SU-DHL-6 (cell line): ENCODE results near the gene TMEM97.

Source experiments
- H2AFZ ChIP-seq: fragments of 200-600 bp; sonication (generic); 2 replicates; pipeline ENCODE4 v1.6.1; 2014; ENCODE audit warnings: low read depth, mild to moderate bottlenecking, moderate library complexity, mixed read lengths, antibody characterized with exemption, low read length; ENCODE audit not compliant: severe bottlenecking
- H3F3A ChIP-seq: fragments of 200-600 bp; shearing (Covaris generic); 2 replicates; pipeline ENCODE4 v1.6.0; 2016; ENCODE audit warnings: antibody characterized with exemption, mild to moderate bottlenecking; ENCODE audit not compliant: insufficient read depth
- H3K27ac ChIP-seq: fragments of 200-600 bp; sonication (generic); 2 replicates; pipeline ENCODE4 v1.5.1; 2016; ENCODE audit warnings: low read depth, mild to moderate bottlenecking, low read length, moderate library complexity, mixed read lengths
- H3K27me3 ChIP-seq: fragments of 200-600 bp; sonication (generic), shearing (Covaris generic); 2 replicates; pipeline ENCODE4 v1.6.0; 2014; ENCODE audit warnings: mild to moderate bottlenecking, low read length
- H3K36me3 ChIP-seq: fragments of 200-600 bp; sonication (generic); 2 replicates; pipeline ENCODE4 v1.6.1; 2014; ENCODE audit warnings: mild to moderate bottlenecking, low read length, mixed read lengths
- H3K4me2 ChIP-seq: fragments of 300-600, 200-600 bp; shearing (Covaris generic), sonication (generic); 2 replicates; pipeline ENCODE4 v1.6.0; 2014; ENCODE audit warnings: low read length, low read depth, mild to moderate bottlenecking; ENCODE audit not compliant: poor library complexity, severe bottlenecking
- H3K4me3 ChIP-seq: fragments of 200-600 bp; sonication (generic); 2 replicates; pipeline ENCODE4 v1.5.1; 2014; ENCODE audit warnings: antibody characterized with exemption, low read length, mild to moderate bottlenecking, mixed read lengths; ENCODE audit not compliant: insufficient read depth, poor library complexity, severe bottlenecking
- H3K79me2 ChIP-seq: fragments of 200-600 bp; sonication (generic); 2 replicates; pipeline ENCODE4 v1.6.1; 2014; ENCODE audit warnings: mild to moderate bottlenecking, low read length, moderate library complexity; ENCODE audit not compliant: insufficient read depth
- H3K9ac ChIP-seq: fragments of 200-600 bp; sonication (generic); 2 replicates; pipeline ENCODE4 v1.7.0; 2014; ENCODE audit warnings: mild to moderate bottlenecking, low read length
- H3K9me2 ChIP-seq: fragments of 200-600 bp; sonication (generic); replicated peaks from 2 replicates; pipeline ENCODE4 v1.6.1; 2014; ENCODE audit warnings: low read length; ENCODE audit not compliant: insufficient read depth
- H3K9me3 ChIP-seq: fragments of 200-600 bp; sonication (generic); 2 replicates; pipeline ENCODE4 v1.6.1; 2014; ENCODE audit warnings: low read length, mixed read lengths; ENCODE audit not compliant: insufficient read depth
- H4K20me1 ChIP-seq: fragments of 200-600 bp; sonication (generic); 2 replicates; pipeline ENCODE4 v1.6.1; 2014; ENCODE audit warnings: low read depth, mild to moderate bottlenecking, antibody characterized with exemption, low read length, moderate library complexity, mixed read lengths
- EZH2phosphoT487 ChIP-seq: fragments of 200-600 bp; sonication (generic), shearing (Covaris generic); conservative IDR thresholded peaks from 2 replicates; pipeline ENCODE4 v1.6.1; 2018; ENCODE audit warnings: mild to moderate bottlenecking, antibody characterized with exemption, low read length, moderate library complexity, mixed read lengths
- TF ChIP-seq, protein P1 (sequence below): fragments of 200-600 bp; sonication (generic); IDR thresholded peaks from one replicate; pipeline ENCODE4 v1.5.1; 2017; ENCODE audit warnings: antibody characterized with exemption, mild to moderate bottlenecking, low read length, moderate library complexity; ENCODE audit not compliant: insufficient read depth, poor library complexity, severe bottlenecking

Gene TMEM97

DNA sequence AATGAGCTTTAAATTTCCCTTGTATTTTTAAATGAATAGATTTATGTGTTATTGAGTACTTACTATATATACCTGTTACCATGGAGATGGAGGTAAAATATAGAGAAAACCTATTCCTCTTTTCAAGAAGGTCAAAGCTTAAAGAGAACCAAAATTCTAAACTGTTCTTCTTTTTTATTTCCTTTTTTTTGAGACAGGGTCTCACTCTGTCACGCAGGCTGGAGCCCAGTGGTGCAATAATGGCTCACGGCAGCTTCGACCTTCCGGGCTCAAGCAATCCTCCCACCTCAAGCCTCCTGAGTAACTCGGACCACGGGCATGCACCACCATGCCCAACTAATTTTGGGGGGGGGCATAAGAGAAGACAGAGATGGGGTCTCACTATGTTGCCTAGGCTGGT lies 25.0 kb upstream of the TMEM97 start:
- Histone ChIP-seq H3K4me2 (no peak overlapping the region), H3K9me2 (no peaks in the 10 kb centered on the region), H3K27ac (no peak overlapping the region), H4K20me1 (no peaks in the 10 kb centered on the region), H3K36me3 (no peaks in the 10 kb centered on the region), H3K79me2 (no peaks in the 10 kb centered on the region), H3K9me3 (no peaks in the 10 kb centered on the region), H3K9ac (no peak overlapping the region), H3F3A (no peaks in the 10 kb centered on the region), H2AFZ (no peak overlapping the region), H3K27me3 (no peaks in the 10 kb centered on the region), H3K4me3 (no peak overlapping the region)
- TF ChIP-seq, protein P1, sequence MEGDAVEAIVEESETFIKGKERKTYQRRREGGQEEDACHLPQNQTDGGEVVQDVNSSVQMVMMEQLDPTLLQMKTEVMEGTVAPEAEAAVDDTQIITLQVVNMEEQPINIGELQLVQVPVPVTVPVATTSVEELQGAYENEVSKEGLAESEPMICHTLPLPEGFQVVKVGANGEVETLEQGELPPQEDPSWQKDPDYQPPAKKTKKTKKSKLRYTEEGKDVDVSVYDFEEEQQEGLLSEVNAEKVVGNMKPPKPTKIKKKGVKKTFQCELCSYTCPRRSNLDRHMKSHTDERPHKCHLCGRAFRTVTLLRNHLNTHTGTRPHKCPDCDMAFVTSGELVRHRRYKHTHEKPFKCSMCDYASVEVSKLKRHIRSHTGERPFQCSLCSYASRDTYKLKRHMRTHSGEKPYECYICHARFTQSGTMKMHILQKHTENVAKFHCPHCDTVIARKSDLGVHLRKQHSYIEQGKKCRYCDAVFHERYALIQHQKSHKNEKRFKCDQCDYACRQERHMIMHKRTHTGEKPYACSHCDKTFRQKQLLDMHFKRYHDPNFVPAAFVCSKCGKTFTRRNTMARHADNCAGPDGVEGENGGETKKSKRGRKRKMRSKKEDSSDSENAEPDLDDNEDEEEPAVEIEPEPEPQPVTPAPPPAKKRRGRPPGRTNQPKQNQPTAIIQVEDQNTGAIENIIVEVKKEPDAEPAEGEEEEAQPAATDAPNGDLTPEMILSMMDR, result no peak
- no peak for TF ChIP-seq EZH2phosphoT487

GRCh38 chr17:28295677-28296578 lies 23.1 kb upstream of the TMEM97 start:
- H3K27me3 ChIP-seq, result no peaks in the 10 kb centered on the region
- TF ChIP-seq EZH2phosphoT487, result no peak
- TF ChIP-seq, protein P1, result no peak
- H3K4me2 ChIP-seq, result no peak overlapping the region
- no peak overlapping the region for H3K4me3 ChIP-seq
- H3K9me2 ChIP-seq, result no peaks in the 10 kb centered on the region
- no peaks in the 10 kb centered on the region for H3K9me3 ChIP-seq
- no peaks in the 10 kb centered on the region for H3K36me3 ChIP-seq
- H3K27ac ChIP-seq, result no peak overlapping the region
- H3F3A ChIP-seq, result no peaks in the 10 kb centered on the region
- no peaks in the 10 kb centered on the region for H3K79me2 ChIP-seq
- no peak overlapping the region for H3K9ac ChIP-seq
- no peak overlapping the region for H2AFZ ChIP-seq
- H4K20me1 ChIP-seq, result no peaks in the 10 kb centered on the region

GRCh38 chr17:28298449-28298848 lies 20.6 kb upstream of the TMEM97 start:
- Histone ChIP-seq H3K27ac (no peak overlapping the region), H3F3A (no peaks in the 10 kb centered on the region), H3K9me3 (no peaks in the 10 kb centered on the region), H3K4me2 (no peak overlapping the region), H3K36me3 (no peaks in the 10 kb centered on the region), H3K4me3 (no peak overlapping the region), H3K79me2 (no peaks in the 10 kb centered on the region), H4K20me1 (no peaks in the 10 kb centered on the region), H3K27me3 (no peaks in the 10 kb centered on the region), H2AFZ (no peak overlapping the region), H3K9ac (no peak overlapping the region), H3K9me2 (no peaks in the 10 kb centered on the region)
- TF ChIP-seq, protein P1, result no peak
- no peak for TF ChIP-seq EZH2phosphoT487
